ENCODE data around the gene C8G. TPM values are rescaled to one million over a fixed set of nuclear protein-coding genes. Genes with fewer than 3 reads are reported as not detected.

The C8G gene
- total and polyA plus RNA-seq, 2 donors (not counting 1 experiment from before 2014, with no cell fraction given), result 1.7 to 2.8 TPM

- Mint-ChIP-seq H3K4me1 (peaks cover 7% of the 10 kb centered on the region), H3K9me3 (ENCODE audit: insufficient read depth) (no peaks in the 10 kb centered on the region), H3K27ac (no peak overlapping the region), H3K27me3 (peaks cover 17% of the 10 kb centered on the region), H3K4me3 (no peak overlapping the region)
- CTCF ChIA-PET, result no interaction called here
- no peaks in the 10 kb centered on the region for H4K20me1 ChIP-seq (ENCODE audit: control insufficient read depth, insufficient read depth, low read length, poor library complexity, severe bottlenecking)
- DNase-seq, result no peak
- 61% methylated on average over 41 of the region's 41 CpGs for WGBS (ENCODE audit: insufficient coverage)
- peaks cover 3 to 5% of the 10 kb centered on the region in 2 donors for H3K4me1 ChIP-seq (ENCODE audit: control insufficient read depth in 2 of 2, insufficient read depth in 2 of 2, low read length in 2 of 2)
- H3K9ac ChIP-seq (ENCODE audit: low read length), result no peak overlapping the region
- TF ChIP-seq EZH2 (IDR thresholded peaks at IDR 0.05; ENCODE audit: borderline replicate concordance, insufficient read depth, low read depth, low read length, poor library complexity, severe bottlenecking) (no peak), CTCF (IDR thresholded peaks at IDR 0.05) (no peak)
- POLR2A ChIA-PET, result interaction anchor here (0.6 to 1.1 kb wide), 2 partner anchors 13 to 486 kb away, joined by 3 to 4 read pairs; partner anchors contain the start of gene PAXX
- H3K4me2 ChIP-seq (replicated peaks; ENCODE audit: low read depth, low read length, poor library complexity, severe bottlenecking), result no peak overlapping the region
- no peak overlapping the region for H3K27ac ChIP-seq (ENCODE audit: low read length in 2 of 2)
- peaks cover 0 to 13% (median 0%) of the 10 kb centered on the region in 3 donors for H3K9me3 ChIP-seq (ENCODE audit: control extremely low read depth in 1 of 3, control insufficient read depth in 2 of 3, insufficient read depth in 1 of 3, low read length in 2 of 3)
- no peak overlapping the region for H2AFZ ChIP-seq (ENCODE audit: insufficient read depth, low read depth, low read length, poor library complexity, severe bottlenecking)
- H3K79me2 ChIP-seq (ENCODE audit: control insufficient read depth, insufficient read depth, low read length), result no peaks in the 10 kb centered on the region
- H3K4me3 ChIP-seq (ENCODE audit: control extremely low read depth in 1 of 5, extremely low read depth in 1 of 5, insufficient read depth in 1 of 5, low read depth in 2 of 5, low read length in 4 of 5), result no peak overlapping the region
- H3K27me3 ChIP-seq (replicated peaks in 1 of 4; ENCODE audit: control extremely low read depth in 1 of 4, control insufficient read depth in 3 of 4, insufficient read depth in 4 of 4, low read length in 3 of 4), result peaks cover 0 to 66% (median 10%) of the 10 kb centered on the region in 4 experiments
- no peak for ATAC-seq (ENCODE audit: low read depth)
- intact Hi-C loops (cut with micrococcal nuclease), result no loop called here
- H3K36me3 ChIP-seq (replicated peaks in 1 of 2; ENCODE audit: control extremely low read depth in 1 of 2, control insufficient read depth in 1 of 2, extremely low read depth in 1 of 2, insufficient read depth in 2 of 2, low read length in 1 of 2), result no peaks in the 10 kb centered on the region
Observed at GRCh38 chr9:136978865-136979544, 34.0 kb downstream of the C8G start.

DNA sequence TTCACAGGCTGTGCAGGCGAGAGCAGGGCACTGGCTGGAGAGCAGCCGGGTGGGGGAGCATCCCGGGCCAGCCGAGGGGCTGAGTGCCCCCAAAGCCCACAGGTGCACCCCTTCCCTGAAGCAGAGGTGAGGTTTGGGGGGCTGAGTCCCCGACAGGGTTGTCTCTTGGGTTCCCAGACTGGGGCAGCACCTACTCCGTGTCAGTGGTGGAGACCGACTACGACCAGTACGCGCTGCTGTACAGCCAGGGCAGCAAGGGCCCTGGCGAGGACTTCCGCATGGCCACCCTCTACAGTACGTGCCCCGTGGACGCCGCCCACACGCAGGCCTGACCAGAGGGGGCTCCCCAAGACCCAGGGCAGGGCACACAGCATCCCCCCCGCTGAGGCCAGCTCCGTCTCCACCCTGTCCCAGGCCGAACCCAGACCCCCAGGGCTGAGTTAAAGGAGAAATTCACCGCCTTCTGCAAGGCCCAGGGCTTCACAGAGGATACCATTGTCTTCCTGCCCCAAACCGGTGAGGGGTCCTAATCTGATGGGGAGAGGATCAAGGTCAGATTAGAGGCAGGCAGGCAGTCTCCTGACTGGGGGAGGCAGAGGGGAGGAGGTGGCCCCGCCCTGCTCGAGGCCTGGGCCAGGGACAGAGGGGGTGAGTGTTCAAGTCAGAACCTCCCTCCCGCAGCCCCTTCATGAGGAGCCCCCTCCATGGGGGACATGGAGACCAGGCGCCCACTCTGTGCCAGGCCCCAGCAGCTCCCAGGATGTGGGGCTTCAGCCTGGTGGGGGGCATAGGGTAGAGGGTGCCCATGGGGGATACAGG is 34.9 kb downstream of the C8G start:
- Histone ChIP-seq H3K9me3 (ENCODE audit: control extremely low read depth in 1 of 3, control insufficient read depth in 2 of 3, insufficient read depth in 1 of 3, low read length in 2 of 3) (peaks cover 0 to 13% (median 0%) of the 10 kb centered on the region in 3 donors), H3K9ac (ENCODE audit: low read length) (no peak overlapping the region), H3K79me2 (ENCODE audit: control insufficient read depth, insufficient read depth, low read length) (no peaks in the 10 kb centered on the region), H3K27ac (ENCODE audit: low read length in 2 of 2) (no peak overlapping the region), H3K36me3 (replicated peaks in 1 of 2; ENCODE audit: control extremely low read depth in 1 of 2, control insufficient read depth in 1 of 2, extremely low read depth in 1 of 2, insufficient read depth in 2 of 2, low read length in 1 of 2) (no peaks in the 10 kb centered on the region), H3K4me3 (ENCODE audit: control extremely low read depth in 1 of 5, extremely low read depth in 1 of 5, insufficient read depth in 1 of 5, low read depth in 2 of 5, low read length in 4 of 5) (no peak overlapping the region), H3K27me3 (replicated peaks in 1 of 4; ENCODE audit: control extremely low read depth in 1 of 4, control insufficient read depth in 3 of 4, insufficient read depth in 4 of 4, low read length in 3 of 4) (peaks cover 0 to 76% (median 17%) of the 10 kb centered on the region in 4 experiments), H4K20me1 (ENCODE audit: control insufficient read depth, insufficient read depth, low read length, poor library complexity, severe bottlenecking) (no peaks in the 10 kb centered on the region), H3K4me1 (ENCODE audit: control insufficient read depth in 2 of 2, insufficient read depth in 2 of 2, low read length in 2 of 2) (peaks cover 6 to 11% of the 10 kb centered on the region in 2 donors), H2AFZ (ENCODE audit: insufficient read depth, low read depth, low read length, poor library complexity, severe bottlenecking) (no peak overlapping the region), H3K4me2 (replicated peaks; ENCODE audit: low read depth, low read length, poor library complexity, severe bottlenecking) (no peak overlapping the region)
- DNase-seq (no peak), ATAC-seq (ENCODE audit: low read depth) (no peak)
- no peak for TF ChIP-seq EZH2 (IDR thresholded peaks at IDR 0.05; ENCODE audit: borderline replicate concordance, insufficient read depth, low read depth, low read length, poor library complexity, severe bottlenecking)
- no peak for TF ChIP-seq CTCF (IDR thresholded peaks at IDR 0.05)
- Mint-ChIP-seq H3K9me3 (ENCODE audit: insufficient read depth) (no peaks in the 10 kb centered on the region), H3K27me3 (peaks cover 19% of the 10 kb centered on the region), H3K27ac (no peak overlapping the region), H3K4me3 (no peak overlapping the region), H3K4me1 (peaks cover 7% of the 10 kb centered on the region)
- CTCF ChIA-PET, result no interaction called here
- WGBS (ENCODE audit: insufficient coverage), result 86% methylated on average over 25 of the region's 26 CpGs
- intact Hi-C loops (cut with micrococcal nuclease), result no loop called here
- POLR2A ChIA-PET, result no interaction called here

Measured in B cell (primary cell).